Subcutaneous preadipocyte (primary cell): ENCODE measurements around the gene UTS2R. TPM values are rescaled to one million over a fixed set of nuclear protein-coding genes. Genes with fewer than 3 reads are reported as not detected.

Source experiments
- small RNA-seq: library from RNA; depleted of rRNA; stranded (forward); fragments of <200 nt; gene quantifications from one replicate; pipeline ENCODE3, GENCODE V24; 2012
- total RNA-seq: library from RNA; depleted of rRNA; stranded (reverse); fragments of >200 nt; gene quantifications from 2 replicates; pipeline ENCODE4 v1.2.3, GENCODE V29; 2012

The UTS2R gene
- total RNA-seq = not detected in 2 replicates

GRCh38 chr17:82371333-82372248, at the start of gene UTS2R:
Gene UTS2R, plus strand, starts transcription at chr17:82371765. Its CDS starts 2,560 bp downstream, at chr17:82374325.

DNA sequence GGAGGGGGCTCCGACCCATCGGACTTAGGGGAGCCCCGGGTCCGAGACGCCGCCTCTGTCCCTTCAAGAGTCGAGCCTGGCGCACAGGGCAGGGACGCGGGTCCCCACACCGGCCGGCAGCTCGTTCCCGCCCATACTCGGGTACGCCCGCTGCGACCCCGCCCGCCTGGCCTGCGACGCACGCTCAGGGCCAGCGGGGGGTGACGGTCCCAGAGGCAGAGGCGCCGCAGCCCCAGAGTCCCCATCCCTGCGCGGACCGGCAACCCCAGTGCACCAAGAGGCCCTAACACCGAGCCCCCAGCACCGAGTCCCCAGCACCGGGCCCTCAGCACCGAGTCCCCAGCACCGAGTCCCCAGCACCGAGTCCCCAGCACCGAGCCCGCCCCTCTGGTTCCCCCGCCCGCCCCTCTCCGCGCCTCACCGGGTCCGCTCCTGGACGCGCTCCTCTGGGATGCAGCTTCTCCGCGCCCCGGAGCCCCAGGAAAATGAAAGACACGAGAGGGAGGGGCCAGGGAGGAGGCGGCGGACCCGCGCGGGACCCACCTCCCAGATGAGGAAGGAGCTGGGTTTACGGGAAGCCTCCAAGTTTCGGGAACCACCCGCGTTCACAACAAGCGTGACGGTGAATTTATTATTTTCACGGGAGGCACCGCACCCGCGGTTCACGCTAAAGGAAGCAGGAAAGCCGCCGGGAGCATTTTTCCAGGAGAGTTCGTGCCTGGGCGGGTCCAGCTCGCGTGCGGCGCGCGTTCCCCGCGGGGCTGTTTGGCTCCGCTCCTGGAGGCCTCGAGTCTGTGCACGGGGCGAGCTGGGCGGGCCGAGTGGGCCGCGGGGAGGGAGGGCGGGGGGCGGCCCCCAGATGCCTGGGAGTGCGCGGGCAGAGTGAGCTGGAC, 38.0 kb upstream of the UTS2R start, which contains the start of gene SECTM1:
SECTM1 (minus strand) TSS at position 488 of the 893 bp plus-strand sequence. CDS start 6,526 bp downstream, outside the sequence.

GRCh38 chr17:82358465-82359350, 12.9 kb upstream of the UTS2R start, which contains the start of gene TEX19:
Gene TEX19, plus strand, starts transcription at chr17:82359247. Its CDS starts 2,904 bp downstream, at chr17:82362151.

GRCh38 chr17:82418001-82418986, 46.7 kb downstream of the UTS2R start, which contains the start of the genes HEXD and OGFOD3:
Gene HEXD, plus strand, starts transcription at chr17:82418347. Its CDS starts 1,453 bp downstream, at chr17:82419800.
Gene OGFOD3, minus strand, starts transcription at chr17:82418586. Its CDS starts 101 bp downstream, at chr17:82418485.

Small RNA genes lying within 50 kb of the gene (small RNA-seq; reads per million reads assigned to genes)
- gene RF00019 = not detected

Other genes with a start within 250 kb of the UTS2R start
- gene CCDC57, start 158.9 kb upstream of the UTS2R start, total RNA-seq = 18.7 and 26.6 TPM in 2 replicates
- gene SLC16A3, start 142.7 kb upstream of the UTS2R start, total RNA-seq = 64.7 and 108 TPM in 2 replicates
- gene CSNK1D, start 98.1 kb upstream of the UTS2R start, total RNA-seq = 37.1 and 48.5 TPM in 2 replicates
- 0.39 TPM in 1 of 2 replicates, not detected in the other for gene CD7, start 54.2 kb upstream of the UTS2R start, total RNA-seq
- 35.4 and 60.3 TPM in 2 replicates for gene SECTM1, start 38.0 kb upstream of the UTS2R start, total RNA-seq
- gene TEX19, start 12.5 kb upstream of the UTS2R start, total RNA-seq = under 0.01 TPM in 1 of 2 replicates, not detected in the other
- gene HEXD, start 46.6 kb downstream of the UTS2R start, total RNA-seq = 9.6 and 10.7 TPM in 2 replicates
- gene OGFOD3, start 46.8 kb downstream of the UTS2R start, total RNA-seq = 19.7 and 25.7 TPM in 2 replicates
- 57.3 and 58.3 TPM in 2 replicates for gene CYBC1, start 79.0 kb downstream of the UTS2R start, total RNA-seq
- 20.1 and 32.0 TPM in 2 replicates for gene NARF, start 87.0 kb downstream of the UTS2R start, total RNA-seq
- 43.0 and 55.3 TPM in 2 replicates for gene FOXK2, start 148.0 kb downstream of the UTS2R start, total RNA-seq